Measurements from ENCODE around the gene MRPL37. TPM values are rescaled to one million over a fixed set of nuclear protein-coding genes. Genes with fewer than 3 reads are reported as not detected.

Gene MRPL37
- total RNA-seq, 1 donor from 2014 or later = 64.1 TPM

DNA sequence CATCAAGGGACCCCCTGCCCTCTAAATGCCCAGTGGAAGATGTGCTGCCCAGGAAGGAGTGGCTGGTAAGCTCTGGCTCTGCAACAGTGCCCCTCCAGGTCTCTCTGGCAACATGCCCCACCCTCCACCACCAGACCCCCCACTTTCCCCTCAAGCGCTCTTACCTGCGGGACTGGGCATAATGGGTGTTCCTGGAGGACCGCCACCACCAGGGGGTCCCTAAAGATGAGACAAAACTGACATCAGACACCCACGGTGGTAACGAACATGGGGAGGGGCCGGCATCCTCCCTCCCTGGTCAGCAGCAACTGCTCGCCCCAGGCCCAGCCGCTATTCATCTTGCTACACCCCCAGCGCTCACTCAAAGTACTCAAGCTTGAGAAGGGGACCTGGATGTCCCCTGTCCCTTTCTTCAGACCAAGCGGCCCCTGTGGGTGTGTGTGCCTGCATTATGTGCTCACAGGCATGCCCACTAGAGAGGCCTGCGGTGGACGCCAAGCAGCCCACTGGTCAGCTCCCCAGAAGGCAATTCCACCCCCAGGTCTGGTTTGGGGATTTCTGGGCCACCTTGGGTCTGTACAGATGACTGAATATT lies 40.9 kb downstream of the MRPL37 start:
- POLR2A ChIA-PET = no interaction called here
- Mint-ChIP-seq H3K36me3 (ENCODE audit: low read depth) (peaks cover 22% of the 10 kb centered on the region), H3K27me3 (no peaks in the 10 kb centered on the region), H3K9me3 (no peaks in the 10 kb centered on the region), H3K27ac (no peak overlapping the region), H3K4me1 (no peaks in the 10 kb centered on the region), H3K4me3 (no peak overlapping the region)
- CTCF ChIA-PET = no interaction called here
- ATAC-seq (ENCODE audit: low read depth) = no peak
- TF ChIP-seq, protein P1, sequence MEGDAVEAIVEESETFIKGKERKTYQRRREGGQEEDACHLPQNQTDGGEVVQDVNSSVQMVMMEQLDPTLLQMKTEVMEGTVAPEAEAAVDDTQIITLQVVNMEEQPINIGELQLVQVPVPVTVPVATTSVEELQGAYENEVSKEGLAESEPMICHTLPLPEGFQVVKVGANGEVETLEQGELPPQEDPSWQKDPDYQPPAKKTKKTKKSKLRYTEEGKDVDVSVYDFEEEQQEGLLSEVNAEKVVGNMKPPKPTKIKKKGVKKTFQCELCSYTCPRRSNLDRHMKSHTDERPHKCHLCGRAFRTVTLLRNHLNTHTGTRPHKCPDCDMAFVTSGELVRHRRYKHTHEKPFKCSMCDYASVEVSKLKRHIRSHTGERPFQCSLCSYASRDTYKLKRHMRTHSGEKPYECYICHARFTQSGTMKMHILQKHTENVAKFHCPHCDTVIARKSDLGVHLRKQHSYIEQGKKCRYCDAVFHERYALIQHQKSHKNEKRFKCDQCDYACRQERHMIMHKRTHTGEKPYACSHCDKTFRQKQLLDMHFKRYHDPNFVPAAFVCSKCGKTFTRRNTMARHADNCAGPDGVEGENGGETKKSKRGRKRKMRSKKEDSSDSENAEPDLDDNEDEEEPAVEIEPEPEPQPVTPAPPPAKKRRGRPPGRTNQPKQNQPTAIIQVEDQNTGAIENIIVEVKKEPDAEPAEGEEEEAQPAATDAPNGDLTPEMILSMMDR (IDR thresholded peaks at IDR 0.05) = no peak
- intact Hi-C loops (cut with micrococcal nuclease) = no loop called here
- no peak for DNase-seq

DNA sequence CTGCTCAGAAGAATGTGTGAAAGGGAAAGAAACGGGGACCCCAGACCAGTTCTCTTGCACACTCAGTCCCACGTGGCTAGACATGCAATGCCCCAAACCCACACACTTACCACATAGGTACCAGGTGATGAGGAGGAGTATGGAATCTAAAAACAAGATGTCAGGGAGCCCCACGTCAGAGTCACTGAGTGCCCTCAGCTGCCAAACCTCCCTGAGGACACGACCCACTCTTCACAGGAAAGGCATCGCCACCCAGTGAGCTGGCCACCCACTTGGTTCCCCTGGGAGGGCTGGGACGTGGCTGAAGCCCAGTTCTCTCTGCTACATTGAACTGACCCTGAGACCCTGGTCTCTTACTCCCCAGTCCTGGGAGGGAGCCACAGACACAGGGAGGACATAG lies 41.4 kb downstream of the MRPL37 start:
- no peaks in the 10 kb centered on the region for H3K4me1 Mint-ChIP-seq
- H3K27ac Mint-ChIP-seq = no peak overlapping the region
- no peak for DNase-seq
- CTCF ChIA-PET = no interaction called here
- H3K36me3 Mint-ChIP-seq (ENCODE audit: low read depth) = peaks cover 22% of the 10 kb centered on the region
- no peak for ATAC-seq (ENCODE audit: low read depth)
- H3K9me3 Mint-ChIP-seq = no peaks in the 10 kb centered on the region
- H3K4me3 Mint-ChIP-seq = no peak overlapping the region
- intact Hi-C loops (cut with micrococcal nuclease) = no loop called here
- POLR2A ChIA-PET = no interaction called here
- no peaks in the 10 kb centered on the region for H3K27me3 Mint-ChIP-seq
- TF ChIP-seq, protein P1 (IDR thresholded peaks at IDR 0.05) = no peak

- Mint-ChIP-seq H3K27ac (no peak overlapping the region), H3K27me3 (no peaks in the 10 kb centered on the region), H3K4me3 (no peak overlapping the region), H3K36me3 (ENCODE audit: low read depth) (peaks cover 9% of the 10 kb centered on the region), H3K4me1 (no peaks in the 10 kb centered on the region), H3K9me3 (no peaks in the 10 kb centered on the region)
- TF ChIP-seq, protein P1 (IDR thresholded peaks at IDR 0.05) = no peak
- POLR2A ChIA-PET = no interaction called here
- CTCF ChIA-PET = no interaction called here
- intact Hi-C loops (cut with micrococcal nuclease) = no loop called here
- no peak for DNase-seq
- ATAC-seq (ENCODE audit: low read depth) = no peak
Observed at GRCh38 chr1:54243022-54243421, 43.1 kb downstream of the MRPL37 start.

- CTCF ChIA-PET = no interaction called here
Observed at GRCh38 chr1:54244655-54245054, 44.7 kb downstream of the MRPL37 start.

GRCh38 chr1:54245501-54245900 lies 45.5 kb downstream of the MRPL37 start:
- no peak overlapping the region for H3K27ac Mint-ChIP-seq
- no peak for DNase-seq
- CTCF ChIA-PET = no interaction called here
- H3K27me3 Mint-ChIP-seq = no peaks in the 10 kb centered on the region
- H3K9me3 Mint-ChIP-seq = no peaks in the 10 kb centered on the region
- TF ChIP-seq, protein P1 (IDR thresholded peaks at IDR 0.05) = no peak
- intact Hi-C loops (cut with micrococcal nuclease) = no loop called here
- H3K4me3 Mint-ChIP-seq = no peak overlapping the region
- no peak for ATAC-seq (ENCODE audit: low read depth)
- POLR2A ChIA-PET = no interaction called here
- H3K4me1 Mint-ChIP-seq = no peaks in the 10 kb centered on the region
- peaks cover 5% of the 10 kb centered on the region for H3K36me3 Mint-ChIP-seq (ENCODE audit: low read depth)

More at GRCh38 chr1:54244655-54245054, 44.7 kb downstream of the MRPL37 start:
- H3K27ac Mint-ChIP-seq = no peak overlapping the region
- POLR2A ChIA-PET = no interaction called here
- H3K9me3 Mint-ChIP-seq = no peaks in the 10 kb centered on the region
- no peak overlapping the region for H3K4me3 Mint-ChIP-seq
- TF ChIP-seq, protein P1 (IDR thresholded peaks at IDR 0.05) = no peak
- no peaks in the 10 kb centered on the region for H3K4me1 Mint-ChIP-seq
- no peaks in the 10 kb centered on the region for H3K27me3 Mint-ChIP-seq
- H3K36me3 Mint-ChIP-seq (ENCODE audit: low read depth) = peaks cover 5% of the 10 kb centered on the region
- intact Hi-C loops (cut with micrococcal nuclease) = no loop called here
- ATAC-seq (ENCODE audit: low read depth) (no peak), DNase-seq (no peak)

Measured in activated B cell treated with CpG ODN at 0.5 μM for 24 hours (primary cell).